GM21717 (cell line): ENCODE results near the gene STX10.
"Not testable (repeated sequence)": the region's sequence is repeated elsewhere in the genome, so short reads cannot be mapped to it uniquely, and the experiment has no call there.

Source experiments
- ATAC-seq: cut with Tn5 transposase; IDR thresholded peaks from one replicate; pipeline ENCODE4 v1.9.1; 2021; ENCODE audit warnings: mild to moderate bottlenecking, moderate library complexity; ENCODE audit not compliant: unreplicated experiment

STX10 gene

GRCh38 chr19:13150187-13150930, at the start of gene STX10, which contains the start of gene IER2:
STX10 (minus strand) TSS chr19:13150375; CDS start chr19:13150173, 202 bp downstream.
IER2 (plus strand) TSS chr19:13150411; CDS start chr19:13153187, 2,776 bp downstream.
- ATAC-seq, result peak; percentile 30

GRCh38 chr19:13198634-13199033, 48.5 kb upstream of the STX10 start:
- no peak for ATAC-seq

- ATAC-seq, result no peak
Measured at GRCh38 chr19:13195678-13196077, 45.5 kb upstream of the STX10 start.

- ATAC-seq, result no peak
Measured at GRCh38 chr19:13190781-13191540, 40.8 kb upstream of the STX10 start.

GRCh38 chr19:13189600-13189999, 39.4 kb upstream of the STX10 start:
- ATAC-seq, result no peak

GRCh38 chr19:13187419-13187818, 37.2 kb upstream of the STX10 start:
- no peak for ATAC-seq

- not testable (repeated sequence) for ATAC-seq
Measured at GRCh38 chr19:13186688-13187087, 36.5 kb upstream of the STX10 start.

- ATAC-seq, result not testable (repeated sequence)
Measured at GRCh38 chr19:13185763-13186657, 35.8 kb upstream of the STX10 start.

- not testable (repeated sequence) for ATAC-seq
Measured at GRCh38 chr19:13184926-13185325, 34.8 kb upstream of the STX10 start.

GRCh38 chr19:13181747-13182388, 31.7 kb upstream of the STX10 start:
- no peak for ATAC-seq

- ATAC-seq, result not testable (repeated sequence)
Measured at GRCh38 chr19:13178291-13178690, 28.1 kb upstream of the STX10 start.

- not testable (repeated sequence) for ATAC-seq
Measured at GRCh38 chr19:13177584-13177983, 27.4 kb upstream of the STX10 start.

- ATAC-seq, result no peak
Measured at GRCh38 chr19:13176345-13176744, 26.2 kb upstream of the STX10 start.

- no peak for ATAC-seq
Measured at GRCh38 chr19:13173139-13173737, 23.1 kb upstream of the STX10 start.

GRCh38 chr19:13172346-13173138, 22.4 kb upstream of the STX10 start:
- ATAC-seq, result no peak

GRCh38 chr19:13171146-13171545, 21.0 kb upstream of the STX10 start:
- no peak for ATAC-seq

- no peak for ATAC-seq
Measured at GRCh38 chr19:13169769-13170168, 19.6 kb upstream of the STX10 start.

GRCh38 chr19:13166151-13166550, 16.0 kb upstream of the STX10 start:
- ATAC-seq, result not testable (repeated sequence)
